GM19463 (cell line): ENCODE data around the gene CD151.
A peak's percentile ranks its signal among the peaks of the same experiment; 100 is the strongest.

Source experiments
- ATAC-seq: cut with Tn5 transposase; IDR thresholded peaks from one replicate; pipeline ENCODE4 v1.9.1; 2021; ENCODE audit warnings: mild to moderate bottlenecking, moderate library complexity; ENCODE audit not compliant: unreplicated experiment

CD151 gene

DNA sequence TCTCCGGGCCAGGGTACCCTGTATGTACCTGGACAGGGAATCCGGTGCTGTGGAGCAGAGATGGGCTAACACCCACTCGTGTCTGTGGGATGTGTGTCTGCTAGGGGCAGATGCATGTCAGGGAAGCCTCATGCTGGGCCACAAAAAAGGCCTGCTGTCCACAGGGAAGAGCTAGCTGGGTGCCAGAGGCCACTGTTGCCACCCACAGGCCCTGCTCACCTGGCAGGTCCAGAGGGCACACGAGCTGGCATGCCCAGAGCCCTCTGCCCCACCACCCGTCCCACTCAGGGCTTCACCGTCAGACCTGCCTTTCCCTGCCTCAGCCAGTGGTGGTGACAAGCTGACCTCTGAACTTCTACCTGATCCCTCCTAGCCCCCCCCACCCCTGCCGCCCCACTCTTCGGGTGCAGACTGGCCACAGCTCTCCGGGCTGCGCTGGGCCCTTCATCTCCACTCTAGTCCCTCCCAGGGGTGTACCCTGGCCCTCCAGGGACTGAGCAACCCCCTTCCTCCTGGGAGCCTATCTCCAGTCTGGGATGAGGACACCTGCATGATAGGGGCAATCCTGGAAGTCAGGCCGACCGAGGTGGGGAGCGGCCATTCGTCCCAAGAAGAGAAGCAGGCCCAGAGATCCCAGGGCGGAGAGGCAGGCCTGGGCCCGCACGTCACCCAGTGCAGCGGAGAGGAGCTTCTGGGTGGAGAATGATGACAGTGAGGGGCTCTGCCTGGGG is 36.0 kb upstream of the CD151 start:
- no peak for ATAC-seq

DNA sequence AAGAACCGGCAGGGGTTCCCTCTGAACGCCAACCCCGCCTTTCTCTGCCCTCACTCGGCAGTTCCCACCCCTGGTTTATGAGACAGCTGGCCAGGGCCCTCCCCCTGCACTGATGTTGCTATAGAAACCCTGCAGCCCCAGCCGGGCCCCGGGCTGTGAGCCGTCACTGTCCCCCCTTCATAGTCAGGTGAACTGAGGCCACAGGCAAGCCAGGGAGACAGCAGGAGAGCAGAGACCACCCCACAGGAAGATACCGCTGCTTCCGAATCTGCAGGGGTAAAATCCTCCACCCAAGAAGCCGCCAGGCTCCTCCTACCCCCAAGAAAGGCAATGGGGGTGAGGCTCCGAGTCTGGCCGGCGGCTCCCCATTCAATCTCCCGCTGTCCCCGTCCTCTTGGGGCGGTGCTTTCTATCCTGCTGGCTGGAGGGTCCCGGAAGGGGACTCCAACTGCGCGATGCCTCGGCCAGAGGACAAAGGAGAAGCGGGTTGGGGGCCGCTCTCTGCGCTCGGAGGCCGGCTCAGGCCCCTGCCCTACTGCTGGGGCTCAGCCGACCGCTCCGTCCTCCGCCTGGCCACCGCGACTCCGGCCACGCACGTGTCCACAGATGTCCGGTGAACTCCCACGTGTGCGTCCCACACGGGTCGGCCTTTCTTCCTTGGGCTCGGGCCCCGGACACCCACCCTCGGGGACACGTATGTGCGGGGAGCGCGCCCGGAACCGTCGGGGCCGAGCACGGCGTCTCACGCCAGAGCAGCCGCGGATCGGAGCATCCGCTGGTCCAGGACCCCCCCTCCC is 35.3 kb upstream of the CD151 start:
- ATAC-seq = peak; percentile 36

DNA sequence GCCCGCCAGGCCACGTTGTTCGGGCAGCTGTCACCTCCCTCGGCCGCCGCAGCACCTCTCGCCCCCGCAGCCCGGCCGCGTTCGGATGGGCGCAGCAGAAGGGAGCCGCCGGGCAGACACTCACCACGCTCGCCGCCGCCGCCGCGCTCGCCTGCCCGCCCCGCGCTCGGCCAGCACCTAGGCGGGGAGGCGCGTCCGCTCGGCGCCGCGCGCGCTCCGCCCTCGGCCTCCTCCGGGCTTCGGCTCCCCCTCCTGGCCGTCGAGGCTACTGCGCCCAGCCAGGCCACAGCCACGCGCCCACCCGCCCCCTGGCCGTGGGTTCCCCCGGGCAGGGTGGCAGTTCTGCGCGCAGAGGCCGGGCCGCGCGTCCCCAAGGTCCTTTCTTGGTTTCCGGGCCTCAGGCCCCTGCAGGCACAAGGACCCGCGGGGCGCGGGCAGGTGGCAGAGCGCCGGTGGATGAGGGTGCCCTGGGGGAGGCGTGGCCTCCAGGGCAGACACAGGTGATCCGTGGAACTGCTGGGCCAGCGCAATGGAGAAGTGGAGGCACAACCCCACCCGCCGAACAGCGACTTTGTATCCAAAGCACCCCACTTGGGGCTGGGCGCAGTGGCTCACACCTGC is 34.5 kb upstream of the CD151 start, which contains the start of gene SLC25A22:
TSS of gene SLC25A22 (minus strand) at position 189 of the 621 bp plus-strand sequence. CDS start 3,275 bp downstream, outside the sequence.
- peak; percentile 63 for ATAC-seq

DNA sequence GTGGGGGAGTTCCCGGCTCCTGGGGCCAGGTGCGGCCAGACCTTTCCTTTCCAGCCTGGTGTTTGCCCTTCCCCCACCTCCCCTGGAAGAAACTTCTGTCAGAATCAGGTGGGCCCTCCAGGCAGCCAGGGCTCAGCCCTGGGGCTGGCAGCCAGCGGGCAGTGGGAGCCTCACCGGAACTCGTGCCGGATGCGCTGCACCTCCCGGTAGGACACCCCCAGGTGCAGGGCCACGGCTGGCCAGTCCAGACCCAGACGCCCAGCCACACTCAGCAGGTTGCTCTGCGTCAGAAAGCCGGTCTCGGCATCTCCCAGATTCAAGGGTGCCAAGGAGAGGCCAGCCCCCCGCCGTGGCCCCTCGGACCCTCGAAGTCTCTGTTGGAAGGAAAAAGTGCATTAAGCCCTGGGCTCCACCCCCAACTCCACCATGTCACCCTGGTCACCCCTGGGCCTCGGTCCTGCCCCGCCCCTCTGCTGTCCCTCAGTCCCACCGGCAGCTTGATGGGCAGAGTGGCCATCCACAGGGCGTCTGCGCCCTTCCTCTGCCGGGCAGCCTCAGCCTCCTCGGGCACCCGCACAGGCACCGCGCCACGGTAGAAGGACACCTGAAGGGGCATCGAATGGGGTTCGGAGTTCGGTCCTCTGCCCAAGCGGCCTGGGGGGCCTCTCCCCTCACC is 33.0 kb upstream of the CD151 start:
- ATAC-seq = no peak

GRCh38 chr11:800473-800872 is 32.3 kb upstream of the CD151 start:
- ATAC-seq = no peak

DNA sequence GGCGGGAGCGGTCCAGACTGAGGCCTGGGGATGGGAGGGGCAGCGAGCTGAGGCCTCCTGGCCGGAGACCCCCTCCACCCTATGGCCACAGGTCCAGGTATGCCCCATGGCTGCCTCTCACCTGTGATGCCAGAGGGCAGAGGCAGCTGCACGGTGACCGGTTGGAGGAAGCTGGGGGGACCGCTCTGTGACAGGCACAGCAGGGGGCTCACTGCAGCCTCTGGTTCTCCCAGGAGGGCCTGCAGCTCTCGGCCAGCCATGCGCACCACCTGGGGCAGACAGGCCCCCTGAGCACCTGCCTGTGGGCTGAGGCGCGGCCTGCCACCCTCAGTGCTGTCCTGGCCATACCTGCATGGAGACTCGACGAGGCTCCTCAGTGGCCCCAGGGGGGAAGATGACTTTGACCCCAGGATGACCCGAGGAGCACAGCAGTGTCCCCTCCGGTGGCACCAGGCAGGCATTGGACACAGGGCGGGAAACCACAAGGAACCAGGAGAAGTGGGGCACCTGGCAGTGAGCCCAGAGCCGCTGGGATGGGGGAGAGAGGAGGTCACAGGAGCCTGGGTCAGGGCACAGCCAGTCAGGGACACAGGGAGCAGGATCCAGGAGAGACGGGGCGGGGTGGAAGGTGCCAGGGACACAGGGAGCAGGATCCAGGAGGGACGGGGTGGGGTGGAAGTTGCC is 31.5 kb upstream of the CD151 start:
- ATAC-seq = no peak

GRCh38 chr11:802018-802617 is 30.6 kb upstream of the CD151 start:
- ATAC-seq = no peak

- ATAC-seq = no peak
These were observed 29.9 kb upstream of the CD151 start for GRCh38 chr11:802693-803466.

DNA sequence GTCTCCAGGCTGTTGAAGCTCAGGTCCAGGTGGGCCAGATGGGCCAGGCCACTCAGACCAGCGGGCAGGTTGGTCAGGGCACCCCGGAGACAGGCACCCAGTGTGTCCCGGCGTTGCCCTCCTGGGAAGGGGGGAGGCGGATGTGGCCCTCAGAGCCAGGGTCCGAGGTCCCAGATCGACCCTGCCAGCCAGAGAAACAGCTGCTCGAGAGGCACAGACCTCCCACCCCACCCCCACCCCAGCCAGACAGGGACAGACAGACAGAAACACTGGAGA is 29.3 kb upstream of the CD151 start:
- no peak for ATAC-seq

DNA sequence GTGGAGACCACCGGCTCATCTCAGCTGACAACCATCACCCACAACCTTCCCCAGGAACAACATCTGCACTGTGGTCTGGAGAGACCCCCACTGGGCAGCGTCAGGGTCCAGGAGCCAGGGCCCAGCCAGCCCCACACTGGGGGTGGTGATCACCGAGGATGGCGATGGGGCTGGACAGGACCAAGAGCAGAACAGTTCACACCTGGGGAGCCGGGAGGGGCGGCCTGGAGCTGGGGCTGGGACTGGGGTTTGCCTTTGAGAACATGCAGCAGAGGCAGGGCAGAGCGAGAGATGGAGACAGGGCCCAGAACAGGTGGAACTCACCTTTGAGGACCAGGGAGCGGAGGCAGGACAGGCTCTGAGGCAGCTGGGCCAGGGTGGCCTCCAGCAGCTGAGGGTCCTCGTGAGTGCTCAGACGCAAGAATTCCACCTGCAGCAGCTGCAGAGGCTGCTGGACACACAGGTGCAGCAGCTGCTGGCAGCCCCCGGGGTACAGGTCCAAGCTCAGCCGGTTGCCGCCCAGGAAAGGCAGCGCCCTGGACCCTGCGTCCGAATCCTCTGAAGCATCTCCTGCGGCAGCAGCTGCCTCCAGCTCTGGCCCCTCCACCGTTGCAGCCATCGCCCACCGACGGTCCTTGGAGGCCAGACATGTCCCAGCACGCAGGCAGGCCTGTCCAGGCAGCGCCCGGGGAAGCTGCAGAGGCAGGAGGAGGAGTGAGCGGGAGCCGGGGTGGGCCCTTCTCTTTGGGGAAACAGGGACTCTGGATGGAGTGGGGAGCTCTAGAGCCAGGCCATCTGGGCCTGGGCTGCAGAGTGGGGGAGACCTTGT is 28.8 kb upstream of the CD151 start:
- ATAC-seq = no peak

DNA sequence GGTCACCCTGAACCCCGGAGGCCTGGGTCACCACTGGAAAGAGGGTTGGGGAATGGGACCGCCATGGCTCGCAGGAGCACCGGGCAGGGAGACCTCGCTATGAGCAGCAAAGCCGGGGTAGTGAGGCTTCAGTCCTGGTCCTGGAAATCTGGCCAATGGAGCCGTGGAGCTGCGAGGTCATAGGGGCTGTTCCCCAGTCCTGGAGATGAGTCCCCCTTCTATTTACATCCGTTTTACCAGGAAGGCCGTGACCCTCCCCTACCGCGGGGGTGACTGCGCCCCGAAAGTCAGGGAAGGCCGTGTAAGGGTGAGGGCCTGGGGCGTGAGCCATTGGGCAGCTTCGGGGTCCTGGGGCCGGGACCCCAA is 28.2 kb upstream of the CD151 start:
- no peak for ATAC-seq

- ATAC-seq = no peak
These were observed 24.1 kb upstream of the CD151 start for GRCh38 chr11:808427-809286.

GRCh38 chr11:809287-810039 is 23.3 kb upstream of the CD151 start, which contains the start of gene RPLP2:
RPLP2 (plus strand) TSS chr11:809967; CDS start chr11:810235, 268 bp downstream.
- peak; percentile 68 for ATAC-seq

DNA sequence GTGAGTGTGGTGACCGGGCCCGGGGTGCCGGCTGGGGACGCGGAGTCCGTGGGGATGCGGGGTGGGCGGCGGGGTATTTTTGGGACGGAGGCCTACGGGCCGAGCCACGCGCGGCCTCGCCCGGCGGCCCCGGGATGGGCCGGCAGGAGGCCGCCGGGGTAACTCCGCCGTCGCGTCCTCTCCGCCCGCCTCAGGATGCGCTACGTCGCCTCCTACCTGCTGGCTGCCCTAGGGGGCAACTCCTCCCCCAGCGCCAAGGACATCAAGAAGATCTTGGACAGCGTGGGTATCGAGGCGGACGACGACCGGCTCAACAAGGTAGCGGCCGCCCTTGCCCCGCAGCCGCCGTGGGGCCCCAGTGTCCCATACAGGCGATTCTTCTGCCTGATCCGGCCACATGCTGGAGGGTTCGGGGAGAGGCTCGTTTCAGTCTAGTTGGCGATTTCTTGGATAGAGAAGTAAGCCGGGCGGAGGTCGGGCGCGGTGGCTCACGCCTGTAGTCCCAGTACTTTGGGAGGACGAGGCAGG is 22.6 kb upstream of the CD151 start:
- ATAC-seq = peak; percentile 2

DNA sequence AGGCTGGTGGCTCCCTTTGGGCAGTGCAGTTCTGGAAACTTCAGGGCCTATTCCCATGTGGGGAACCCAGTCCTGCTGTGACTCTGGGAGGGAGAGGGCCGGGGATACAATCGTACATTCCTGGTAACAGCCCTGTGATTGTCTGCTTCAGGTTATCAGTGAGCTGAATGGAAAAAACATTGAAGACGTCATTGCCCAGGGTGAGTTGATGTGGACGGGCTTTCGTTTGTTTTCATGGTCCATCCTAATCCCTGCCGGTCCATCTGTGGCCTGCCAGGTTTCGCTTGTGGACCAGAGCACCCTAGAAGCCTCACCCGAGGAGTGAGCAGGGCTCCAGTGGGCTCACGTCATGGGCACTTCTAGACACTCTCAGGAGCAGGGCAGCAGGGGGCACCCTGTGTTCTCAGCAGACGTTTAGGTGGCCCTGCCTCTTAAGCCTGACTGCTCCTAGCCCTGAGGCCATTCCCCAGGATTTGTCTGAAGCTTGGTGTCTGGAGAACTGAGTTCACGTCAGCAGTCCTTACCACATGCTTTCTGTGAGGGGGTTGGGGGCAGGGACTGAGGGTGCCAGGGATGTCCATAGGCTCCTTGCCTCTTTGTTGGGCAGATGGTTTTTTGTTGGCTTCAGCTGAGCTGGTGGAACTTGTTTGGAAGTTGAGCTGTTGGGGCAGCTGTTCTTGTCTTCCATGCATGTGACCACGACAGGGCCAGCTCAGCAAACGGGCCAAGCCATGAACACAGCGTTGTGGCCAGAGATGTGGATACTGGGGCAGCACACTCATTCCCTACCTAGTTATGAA is 21.1 kb upstream of the CD151 start:
- no peak for ATAC-seq

- no peak for ATAC-seq
These were observed 20.4 kb upstream of the CD151 start for GRCh38 chr11:812390-812789.
